ENCODE measurements around the gene GRAP2. TPM values are rescaled to one million over a fixed set of nuclear protein-coding genes. Genes with fewer than 3 reads are reported as not detected.
"Not testable (repeated sequence)": the region's sequence is repeated elsewhere in the genome, so short reads cannot be mapped to it uniquely, and the experiment has no call there.

The GRAP2 gene
- total RNA-seq, 1 experiment from 2014 or later, result 0.54 TPM

- no TSS peak for BruUV-seq (replicated peaks)
- DNase-seq (ENCODE audit: low read depth, low spot score) (no peak), ATAC-seq (no peak)
- no peak overlapping the region for H3K4me3 ChIP-seq (ENCODE audit: low read depth in 2 of 2, low read length in 2 of 2)
- no peaks in the 10 kb centered on the region for H3K36me3 ChIP-seq (ENCODE audit: control insufficient read depth, insufficient read depth, low read length)
- H3K27me3 ChIP-seq (ENCODE audit: control insufficient read depth, insufficient read depth, low read length), result peaks cover 6% of the 10 kb centered on the region
- no peaks in the 10 kb centered on the region for H3K9me3 ChIP-seq (ENCODE audit: control insufficient read depth, insufficient read depth, low read depth, low read length)
- H3K4me1 ChIP-seq (ENCODE audit: control insufficient read depth, insufficient read depth, low read length), result no peaks in the 10 kb centered on the region
- TF ChIP-seq POLR2AphosphoS5 (IDR thresholded peaks at IDR 0.05; ENCODE audit: low read depth, low read length), result no peak
- no peak for TF ChIP-seq TCF7L2 (IDR thresholded peaks at IDR 0.05; ENCODE audit: low read depth, low read length)
- TF ChIP-seq REST (IDR thresholded peaks at IDR 0.05; ENCODE audit: insufficient read depth in 1 of 2, low read depth in 2 of 2, low read length in 1 of 2), result no peak
- TF ChIP-seq CTCF (IDR thresholded peaks at IDR 0.05), result no peak
- no peak for TF ChIP-seq SIN3A (IDR thresholded peaks at IDR 0.05; ENCODE audit: borderline replicate concordance, insufficient read depth, low read depth, low read length)
- in situ Hi-C loops (cut with HindIII; ENCODE audit: low pct_unique_long_range_greater_than_20kb, low sequenced_read_pairs), result no loop called here
- CTCF ChIA-PET, result no interaction called here
- no peak overlapping the region for H3K27ac ChIP-seq (ENCODE audit: low read length)
- POLR2A ChIA-PET, result no interaction called here
- intact Hi-C loops (cut with micrococcal nuclease; ENCODE audit: unreplicated experiment), result no loop called here
Measured at GRCh38 chr22:39898997-39899396, 1.9 kb upstream of the GRAP2 start.

- BruUV-seq (replicated peaks), result no TSS peak
- Histone ChIP-seq H3K4me1 (ENCODE audit: control insufficient read depth, insufficient read depth, low read length) (no peaks in the 10 kb centered on the region), H3K4me3 (ENCODE audit: low read depth in 2 of 2, low read length in 2 of 2) (no peak overlapping the region), H3K27me3 (ENCODE audit: control insufficient read depth, insufficient read depth, low read length) (peaks cover 9% of the 10 kb centered on the region), H3K9me3 (ENCODE audit: control insufficient read depth, insufficient read depth, low read depth, low read length) (no peaks in the 10 kb centered on the region), H3K36me3 (ENCODE audit: control insufficient read depth, insufficient read depth, low read length) (no peaks in the 10 kb centered on the region), H3K27ac (ENCODE audit: low read length) (no peak overlapping the region)
- TF ChIP-seq REST (IDR thresholded peaks at IDR 0.05; ENCODE audit: insufficient read depth in 1 of 2, low read depth in 2 of 2, low read length in 1 of 2) (no peak), SIN3A (IDR thresholded peaks at IDR 0.05; ENCODE audit: borderline replicate concordance, insufficient read depth, low read depth, low read length) (no peak)
- no peak for DNase-seq (ENCODE audit: low read depth, low spot score)
- in situ Hi-C loops (cut with HindIII; ENCODE audit: low pct_unique_long_range_greater_than_20kb, low sequenced_read_pairs), result no loop called here
- ChIA-PET CTCF (no interaction called here), POLR2A (no interaction called here)
- intact Hi-C loops (cut with micrococcal nuclease; ENCODE audit: unreplicated experiment), result no loop called here
- no peak for ATAC-seq
Measured at GRCh38 chr22:39901565-39902146, 772 bp downstream of the GRAP2 start.

GRCh38 chr22:39904024-39904423 lies 3.1 kb downstream of the GRAP2 start:
- H3K9me3 ChIP-seq (ENCODE audit: control insufficient read depth, insufficient read depth, low read depth, low read length); H3K4me1 ChIP-seq (ENCODE audit: control insufficient read depth, insufficient read depth, low read length); in situ Hi-C loops (cut with HindIII; ENCODE audit: low pct_unique_long_range_greater_than_20kb, low sequenced_read_pairs); POLR2A ChIA-PET; BruUV-seq (replicated peaks); H3K27ac ChIP-seq (ENCODE audit: low read length); intact Hi-C loops (cut with micrococcal nuclease; ENCODE audit: unreplicated experiment); CTCF ChIA-PET; H3K4me3 ChIP-seq (ENCODE audit: low read depth in 2 of 2, low read length in 2 of 2); ATAC-seq; H3K27me3 ChIP-seq (ENCODE audit: control insufficient read depth, insufficient read depth, low read length); DNase-seq (ENCODE audit: low read depth, low spot score); H3K36me3 ChIP-seq (ENCODE audit: control insufficient read depth, insufficient read depth, low read length): not testable (repeated sequence)

Measured in Panc1 (cell line).